K562 (cell line): ENCODE measurements around the gene UBASH3B. TPM values are rescaled to one million over a fixed set of nuclear protein-coding genes. Genes with fewer than 3 reads are reported as not detected.

ENCODE experiments used
- ATAC-seq: fragments of 200-7000 bp; cut with Tn5 transposase; 3 replicates; pipeline ENCODE4 v1.9.1; 2020; ENCODE audit warnings: moderate library complexity
- BruUV-seq: library from RNA; stranded (reverse); fragments of 400-500 nt; replicated peaks from 2 replicates; lab custom pipeline; 2021; lab: Mats Ljungman, UMichigan
- CTCF ChIA-PET: fragments of 300-600 bp; formaldehyde crosslinking; extraction: SDS; loops from one replicate; lab custom pipeline; 2021; ENCODE audit warnings: low intra/inter-chr PET ratio; lab: Yijun Ruan, JAX
- POLR2A ChIA-PET: fragments of 300-600, 350-650 bp; sonication (Branson Sonifier 250); formaldehyde crosslinking; extraction: SDS; loops from one replicate; lab custom pipeline; 2021; ENCODE audit warnings: antibody characterized with exemption, inconsistent platforms; lab: Yijun Ruan, JAX
- DNase-seq, 4 experiments: peaks; one replicate each; pipeline versions ENCODE4 v3.0.0 to v3.0.0-alpha.2; 2011 to 2018; ENCODE audit warnings: low spot score in 3 of 4, mixed read lengths in 3 of 4; ENCODE audit errors: extremely low read depth in 1 of 4
- FAIRE-seq: peaks from 2 replicates; lab custom pipeline; 2011; peaks lifted over from hg19 to GRCh38; lab: Jason Lieb, UNC
- H2AFZ ChIP-seq: 2 replicates; pipeline ENCODE4 v1.6.0; 2011; ENCODE audit warnings: low read depth, low read length, control low read depth, inconsistent platforms
- H3K27ac ChIP-seq: fragments of 200-600 bp; 3 replicates; pipeline ENCODE4 v1.8.0; 2011; ENCODE audit warnings: low read depth, mild to moderate bottlenecking, control low read depth, inconsistent platforms, low read length, moderate library complexity, mixed read lengths; ENCODE audit errors: extremely low read depth
- H3K27me3 ChIP-seq, 2 experiments: fragments of 300-600 bp in 1 of 2; 2 replicates in 1 of 2; 3 replicates in 1 of 2; pipeline versions ENCODE4 v1.6.0 to v1.8.0; 2011; ENCODE audit warnings: inconsistent platforms in 2 of 2, low read length in 2 of 2, mild to moderate bottlenecking in 1 of 2, mixed read lengths in 1 of 2, moderate library complexity in 1 of 2; ENCODE audit not compliant: control insufficient read depth in 2 of 2, insufficient read depth in 2 of 2
- H3K36me3 ChIP-seq: fragments of 300-600 bp; 3 replicates; pipeline ENCODE4 v1.8.0; 2011; ENCODE audit warnings: mild to moderate bottlenecking, low read length, inconsistent platforms; ENCODE audit not compliant: control insufficient read depth, insufficient read depth
- H3K4me1 ChIP-seq, 2 experiments: fragments of 200-600 bp in 1 of 2; replicated peaks in 1 of 2; 2 replicates in 1 of 2; 3 replicates in 1 of 2; pipeline versions ENCODE4 v1.5.1 to v1.8.0; 2011; ENCODE audit warnings: inconsistent platforms in 2 of 2, low read length in 2 of 2, mild to moderate bottlenecking in 1 of 2, mixed read lengths in 1 of 2, moderate library complexity in 1 of 2; ENCODE audit not compliant: control insufficient read depth in 2 of 2, insufficient read depth in 2 of 2
- H3K4me2 ChIP-seq: 2 replicates; pipeline ENCODE4 v1.6.1; 2011; ENCODE audit warnings: low read length, control low read depth, inconsistent platforms, mixed read lengths; ENCODE audit not compliant: insufficient read depth
- H3K4me3 ChIP-seq: fragments of 200-600 bp; sonication (generic), shearing (Covaris generic); 2 replicates; pipeline ENCODE4 v1.5.1; 2016; ENCODE audit warnings: control low read depth, inconsistent platforms
- H3K79me2 ChIP-seq: fragments of 200-600 bp; 3 replicates; pipeline ENCODE4 v1.8.0; 2011; ENCODE audit warnings: low read length, inconsistent platforms; ENCODE audit not compliant: control insufficient read depth, insufficient read depth
- H3K9ac ChIP-seq, 2 experiments: 2 replicates each; pipeline versions ENCODE4 v1.6.0 to v1.6.1; 2011; ENCODE audit warnings: low read depth in 2 of 2, low read length in 2 of 2, control low read depth in 1 of 2, inconsistent platforms in 1 of 2, mild to moderate bottlenecking in 1 of 2, mixed read lengths in 1 of 2; ENCODE audit not compliant: insufficient read depth in 1 of 2
- H3K9me1 ChIP-seq: one replicate; pipeline ENCODE4 v1.6.0; 2011; ENCODE audit warnings: inconsistent platforms, mild to moderate bottlenecking, low read length, moderate library complexity; ENCODE audit not compliant: control insufficient read depth, insufficient read depth
- H3K9me3 ChIP-seq: replicated peaks from 2 replicates; pipeline ENCODE4 v1.5.1; 2011; ENCODE audit warnings: low read depth, low read length, inconsistent platforms; ENCODE audit not compliant: control insufficient read depth, insufficient read depth
- H4K20me1 ChIP-seq: replicated peaks from 2 replicates; pipeline ENCODE4 v1.6.1; 2011; ENCODE audit warnings: low read length, inconsistent platforms, mixed read lengths; ENCODE audit not compliant: control insufficient read depth, insufficient read depth
- WGBS: fragments of 100-300 bp; shearing (Covaris generic); methylation state at CpG from one replicate; pipeline ENCODE4 v1.1.6; 2016; ENCODE audit warnings: low coverage, mixed read lengths; ENCODE audit not compliant: insufficient coverage; ENCODE audit errors: missing lambda C conversion rate; 5-methylcytosine and 5-hydroxymethylcytosine counted together
- in situ Hi-C: fragments of 300-500 bp; cut with MboI; formaldehyde crosslinking; loops from 4 replicates; pipeline ENCODE4 v1.15.0; 2018; ENCODE audit warnings: inconsistent platforms, mixed read lengths
- intact Hi-C: fragments of 100-400 bp; cut with micrococcal nuclease; formaldehyde crosslinking; loops from 2 replicates; pipeline ENCODE4 v1.14.2; 2022
- polyA plus RNA-seq, 8 experiments: library from polyadenylated mRNA; depleted of rRNA in 4 of 8; stranded (reverse) in 5 of 8; unstranded in 3 of 8; fragments of >200 nt; fragmentation: Nextera tagmentation in 2 of 8; fragmentation: Illumina TruSeq in 1 of 8; extraction: Ambion mirVana in 2 of 8; extraction: Trizol in 1 of 8; gene quantifications; 2 replicates each; pipeline versions ENCODE4 v1.2.1 to v1.2.3, GENCODE V29; 2011 to 2014; ENCODE audit warnings: inconsistent platforms in 1 of 8, missing spikeins in 1 of 8
- total RNA-seq, 7 experiments: library from RNA; depleted of rRNA in 6 of 7; stranded (reverse); fragments of >200 nt in 6 of 7; fragmentation: Illumina TruSeq in 2 of 7; extraction: Trizol in 2 of 7; gene quantifications; 2 replicates each; pipeline versions ENCODE4 v1.2.1 to v1.2.3, GENCODE V29; 2011 to 2021; ENCODE audit warnings: low replicate concordance in 1 of 7
- TF ChIP-seq, protein P1 (sequence below): fragments of 250-450 bp; sonication (Bioruptor Pico); IDR thresholded peaks from 2 replicates; pipeline ENCODE4 v1.5.0; 2021
- TF ChIP-seq, protein P2 (sequence below): fragments of 250-450 bp; sonication (Bioruptor Pico); IDR thresholded peaks from 2 replicates; pipeline ENCODE4 v1.4.0; 2020; ENCODE audit warnings: mild to moderate bottlenecking, moderate library complexity, borderline replicate concordance

UBASH3B gene
- total and polyA plus RNA-seq, 9 of the 15 experiments (the other 6 are each of a cell fraction or from before 2014, with no cell fraction given): 0.01 to 0.31 (median 0.08) TPM; not detected in 2

- Histone ChIP-seq H3K27me3 (peaks cover 5 to 32% of the 10 kb centered on the region in 2 experiments), H4K20me1 (no peaks in the 10 kb centered on the region), H3K9me3 (no peaks in the 10 kb centered on the region), H3K36me3 (no peaks in the 10 kb centered on the region), H3K4me1 (peaks cover 0 to 8% of the 10 kb centered on the region in 2 experiments; a peak in 2 of 5 replicates), H3K79me2 (no peaks in the 10 kb centered on the region), H3K9me1 (no peaks in the 10 kb centered on the region), H3K9ac (no peak overlapping the region), H3K4me3 (no peak overlapping the region), H3K27ac (no peak overlapping the region), H3K4me2 (no peak overlapping the region), H2AFZ (no peak overlapping the region)
- in situ Hi-C loops (no loop called here), intact Hi-C loops (no loop called here)
- TF ChIP-seq, protein P1, sequence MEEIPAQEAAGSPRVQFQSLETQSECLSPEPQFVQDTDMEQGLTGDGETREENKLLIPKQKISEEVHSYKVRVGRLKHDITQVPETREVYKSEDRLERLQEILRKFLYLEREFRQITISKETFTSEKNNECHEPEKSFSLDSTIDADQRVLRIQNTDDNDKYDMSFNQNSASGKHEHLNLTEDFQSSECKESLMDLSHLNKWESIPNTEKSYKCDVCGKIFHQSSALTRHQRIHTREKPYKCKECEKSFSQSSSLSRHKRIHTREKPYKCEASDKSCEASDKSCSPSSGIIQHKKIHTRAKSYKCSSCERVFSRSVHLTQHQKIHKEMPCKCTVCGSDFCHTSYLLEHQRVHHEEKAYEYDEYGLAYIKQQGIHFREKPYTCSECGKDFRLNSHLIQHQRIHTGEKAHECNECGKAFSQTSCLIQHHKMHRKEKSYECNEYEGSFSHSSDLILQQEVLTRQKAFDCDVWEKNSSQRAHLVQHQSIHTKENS: no peak
- ChIA-PET POLR2A (no interaction called here), CTCF (no interaction called here)
- 2% methylated on average over 5 of the region's 5 CpGs for WGBS
- DNase-seq (peak; percentile 6 to 19 (median 18)), ATAC-seq (no peak), FAIRE-seq (no peak)
- no TSS peak for BruUV-seq
Observed at GRCh38 chr11:122750049-122750448, 94.5 kb downstream of the UBASH3B start.

DNA sequence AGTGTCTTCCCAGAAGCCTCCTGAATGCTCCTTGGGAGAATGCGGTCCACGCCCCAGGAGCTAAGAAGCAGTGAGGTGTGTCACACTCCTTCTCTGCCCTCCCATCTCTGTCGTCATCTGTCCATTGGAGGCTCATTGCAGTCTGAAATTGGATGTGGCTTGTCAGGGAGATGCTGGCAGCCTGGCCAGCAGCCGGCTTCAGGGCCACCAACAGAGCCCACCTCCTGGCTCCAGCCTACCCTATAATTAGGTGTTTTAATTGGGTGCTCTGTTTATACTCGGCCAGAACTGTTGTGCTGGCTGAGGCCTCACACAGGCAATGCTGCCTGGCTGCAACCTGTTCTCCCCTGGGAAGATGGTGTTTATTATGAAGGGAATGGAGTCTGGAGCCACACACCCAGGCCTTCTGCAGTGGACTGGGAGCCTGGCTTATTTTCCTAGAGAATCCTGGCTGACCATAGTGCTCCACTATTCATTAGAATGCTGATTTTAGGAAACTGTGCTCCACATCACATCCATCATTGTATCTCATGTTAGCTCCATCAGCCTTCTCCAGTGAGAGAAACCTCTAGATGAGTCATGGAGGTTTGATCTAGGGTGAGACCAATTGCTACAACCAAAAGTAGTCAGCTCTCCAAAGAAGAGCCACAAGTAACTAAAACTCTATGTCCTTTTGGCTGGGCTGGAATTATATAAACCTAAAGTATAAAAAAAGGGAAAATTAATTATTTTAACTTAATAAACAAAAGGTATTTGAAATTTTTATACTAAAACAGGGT, 96.0 kb downstream of the UBASH3B start:
- POLR2A ChIA-PET: interaction anchor here (0.6 kb wide), 1 partner anchor 124 kb away, joined by 3 read pairs; no protein-coding TSS in a partner anchor
- ATAC-seq (no peak), FAIRE-seq (no peak), DNase-seq (no peak)
- Histone ChIP-seq H4K20me1 (no peaks in the 10 kb centered on the region), H3K9ac (no peak overlapping the region), H3K79me2 (no peaks in the 10 kb centered on the region), H3K27ac (no peak overlapping the region), H3K4me2 (no peak overlapping the region), H3K27me3 (peaks cover 5 to 25% of the 10 kb centered on the region in 2 experiments; a peak in 4 of 5 replicates), H3K9me3 (no peaks in the 10 kb centered on the region), H3K36me3 (no peaks in the 10 kb centered on the region), H2AFZ (no peak overlapping the region), H3K9me1 (no peaks in the 10 kb centered on the region), H3K4me3 (no peak overlapping the region), H3K4me1 (peaks cover 3 to 19% of the 10 kb centered on the region in 2 experiments; a peak in 3 of 5 replicates)
- no TSS peak for BruUV-seq
- in situ Hi-C loops: no loop called here
- 0% methylated on average over 4 of the region's 5 CpGs for WGBS
- CTCF ChIA-PET: no interaction called here
- intact Hi-C loops: no loop called here
- TF ChIP-seq, protein P2, sequence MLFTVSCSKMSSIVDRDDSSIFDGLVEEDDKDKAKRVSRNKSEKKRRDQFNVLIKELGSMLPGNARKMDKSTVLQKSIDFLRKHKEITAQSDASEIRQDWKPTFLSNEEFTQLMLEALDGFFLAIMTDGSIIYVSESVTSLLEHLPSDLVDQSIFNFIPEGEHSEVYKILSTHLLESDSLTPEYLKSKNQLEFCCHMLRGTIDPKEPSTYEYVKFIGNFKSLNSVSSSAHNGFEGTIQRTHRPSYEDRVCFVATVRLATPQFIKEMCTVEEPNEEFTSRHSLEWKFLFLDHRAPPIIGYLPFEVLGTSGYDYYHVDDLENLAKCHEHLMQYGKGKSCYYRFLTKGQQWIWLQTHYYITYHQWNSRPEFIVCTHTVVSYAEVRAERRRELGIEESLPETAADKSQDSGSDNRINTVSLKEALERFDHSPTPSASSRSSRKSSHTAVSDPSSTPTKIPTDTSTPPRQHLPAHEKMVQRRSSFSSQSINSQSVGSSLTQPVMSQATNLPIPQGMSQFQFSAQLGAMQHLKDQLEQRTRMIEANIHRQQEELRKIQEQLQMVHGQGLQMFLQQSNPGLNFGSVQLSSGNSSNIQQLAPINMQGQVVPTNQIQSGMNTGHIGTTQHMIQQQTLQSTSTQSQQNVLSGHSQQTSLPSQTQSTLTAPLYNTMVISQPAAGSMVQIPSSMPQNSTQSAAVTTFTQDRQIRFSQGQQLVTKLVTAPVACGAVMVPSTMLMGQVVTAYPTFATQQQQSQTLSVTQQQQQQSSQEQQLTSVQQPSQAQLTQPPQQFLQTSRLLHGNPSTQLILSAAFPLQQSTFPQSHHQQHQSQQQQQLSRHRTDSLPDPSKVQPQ (CRISPR knock-in tag): no peak
- TF ChIP-seq, all 486 proteins: peak for 0
